Measurements from ENCODE around the gene SULT2A1.

The SULT2A1 gene

GRCh38 chr19:47891622-47891922 is 5.5 kb upstream of the SULT2A1 start:
- no peak for TF ChIP-seq FOXP2 (optimal IDR thresholded peaks at IDR 0.05; ENCODE audit: borderline replicate concordance, extremely low read depth, extremely low read length, insufficient read depth)
- no peak for TF ChIP-seq TAF1 (IDR thresholded peaks at IDR 0.05; ENCODE audit: borderline replicate concordance, insufficient read depth, low read length)
- no peak for TF ChIP-seq SIN3A (IDR thresholded peaks at IDR 0.05; ENCODE audit: borderline replicate concordance, insufficient read depth, low read length)
- TF ChIP-seq POLR2AphosphoS5 (IDR thresholded peaks at IDR 0.05; ENCODE audit: low read depth, low read length) = no peak
- TF ChIP-seq REST (IDR thresholded peaks at IDR 0.05; ENCODE audit: insufficient read depth in 1 of 2, low read depth in 2 of 2, low read length in 2 of 2) = no peak

- TF ChIP-seq POLR2AphosphoS5 (IDR thresholded peaks at IDR 0.05; ENCODE audit: low read depth, low read length) (no peak), SIN3A (IDR thresholded peaks at IDR 0.05; ENCODE audit: borderline replicate concordance, insufficient read depth, low read length) (no peak), TAF1 (IDR thresholded peaks at IDR 0.05; ENCODE audit: borderline replicate concordance, insufficient read depth, low read length) (no peak), FOXP2 (optimal IDR thresholded peaks at IDR 0.05; ENCODE audit: borderline replicate concordance, extremely low read depth, extremely low read length, insufficient read depth) (no peak), REST (IDR thresholded peaks at IDR 0.05; ENCODE audit: insufficient read depth in 1 of 2, low read depth in 2 of 2, low read length in 2 of 2) (no peak)
Observed at GRCh38 chr19:47890865-47891621, 4.9 kb upstream of the SULT2A1 start.

GRCh38 chr19:47885067-47885463 is 1.1 kb downstream of the SULT2A1 start:
- no peak for TF ChIP-seq POLR2AphosphoS5 (IDR thresholded peaks at IDR 0.05; ENCODE audit: low read depth, low read length)
- no peak for TF ChIP-seq TAF1 (IDR thresholded peaks at IDR 0.05; ENCODE audit: borderline replicate concordance, insufficient read depth, low read length)
- TF ChIP-seq FOXP2 (optimal IDR thresholded peaks at IDR 0.05; ENCODE audit: borderline replicate concordance, extremely low read depth, extremely low read length, insufficient read depth) = no peak
- TF ChIP-seq REST (IDR thresholded peaks at IDR 0.05; ENCODE audit: insufficient read depth in 1 of 2, low read depth in 2 of 2, low read length in 2 of 2) = no peak
- TF ChIP-seq SIN3A (IDR thresholded peaks at IDR 0.05; ENCODE audit: borderline replicate concordance, insufficient read depth, low read length) = no peak

GRCh38 chr19:47882890-47883289 is 3.2 kb downstream of the SULT2A1 start:
- TF ChIP-seq REST (IDR thresholded peaks at IDR 0.05; ENCODE audit: insufficient read depth in 1 of 2, low read depth in 2 of 2, low read length in 2 of 2) (no peak), FOXP2 (optimal IDR thresholded peaks at IDR 0.05; ENCODE audit: borderline replicate concordance, extremely low read depth, extremely low read length, insufficient read depth) (no peak), SIN3A (IDR thresholded peaks at IDR 0.05; ENCODE audit: borderline replicate concordance, insufficient read depth, low read length) (no peak), TAF1 (IDR thresholded peaks at IDR 0.05; ENCODE audit: borderline replicate concordance, insufficient read depth, low read length) (no peak), POLR2AphosphoS5 (IDR thresholded peaks at IDR 0.05; ENCODE audit: low read depth, low read length) (no peak)

All from PFSK-1 (cell line).